ENCODE data around the gene CD48.

DNA sequence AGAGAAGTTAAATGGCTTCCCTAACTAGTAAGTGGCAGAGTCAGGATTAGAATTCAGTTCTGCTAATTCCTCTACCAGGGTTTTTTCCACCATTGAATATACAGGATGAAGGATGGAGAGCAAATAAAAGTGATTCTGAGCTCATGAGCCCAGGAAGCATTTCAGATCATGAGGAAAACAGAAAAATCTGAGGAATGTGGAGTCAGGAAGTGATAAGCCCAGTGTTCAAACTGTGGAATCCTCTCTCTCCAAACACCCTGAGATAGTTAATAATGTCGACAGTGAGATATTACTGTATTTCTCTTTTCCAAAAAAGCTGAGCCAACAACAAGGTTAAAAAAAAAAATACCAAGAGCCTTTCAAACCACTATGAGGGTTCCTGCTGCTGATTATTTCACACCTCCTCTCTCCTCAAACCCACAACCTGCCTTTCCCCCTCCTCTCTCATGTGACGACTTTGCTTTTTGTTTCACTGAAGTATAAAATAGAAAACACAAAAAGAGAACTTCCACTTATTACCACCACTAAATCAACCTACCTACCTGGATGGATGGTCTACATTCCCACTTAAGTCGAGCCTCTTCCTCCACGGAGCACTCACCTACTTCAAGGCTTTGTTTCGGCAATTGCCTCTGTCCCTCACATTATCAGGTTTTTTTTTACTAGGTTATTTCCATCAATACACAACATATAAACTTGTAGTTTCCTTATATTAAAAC is 73.6 kb downstream of the CD48 start:
- TF ChIP-seq, protein P1, sequence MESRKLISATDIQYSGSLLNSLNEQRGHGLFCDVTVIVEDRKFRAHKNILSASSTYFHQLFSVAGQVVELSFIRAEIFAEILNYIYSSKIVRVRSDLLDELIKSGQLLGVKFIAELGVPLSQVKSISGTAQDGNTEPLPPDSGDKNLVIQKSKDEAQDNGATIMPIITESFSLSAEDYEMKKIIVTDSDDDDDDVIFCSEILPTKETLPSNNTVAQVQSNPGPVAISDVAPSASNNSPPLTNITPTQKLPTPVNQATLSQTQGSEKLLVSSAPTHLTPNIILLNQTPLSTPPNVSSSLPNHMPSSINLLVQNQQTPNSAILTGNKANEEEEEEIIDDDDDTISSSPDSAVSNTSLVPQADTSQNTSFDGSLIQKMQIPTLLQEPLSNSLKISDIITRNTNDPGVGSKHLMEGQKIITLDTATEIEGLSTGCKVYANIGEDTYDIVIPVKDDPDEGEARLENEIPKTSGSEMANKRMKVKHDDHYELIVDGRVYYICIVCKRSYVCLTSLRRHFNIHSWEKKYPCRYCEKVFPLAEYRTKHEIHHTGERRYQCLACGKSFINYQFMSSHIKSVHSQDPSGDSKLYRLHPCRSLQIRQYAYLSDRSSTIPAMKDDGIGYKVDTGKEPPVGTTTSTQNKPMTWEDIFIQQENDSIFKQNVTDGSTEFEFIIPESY (IDR thresholded peaks at IDR 0.05): no peak
- TF ChIP-seq, protein P2, sequence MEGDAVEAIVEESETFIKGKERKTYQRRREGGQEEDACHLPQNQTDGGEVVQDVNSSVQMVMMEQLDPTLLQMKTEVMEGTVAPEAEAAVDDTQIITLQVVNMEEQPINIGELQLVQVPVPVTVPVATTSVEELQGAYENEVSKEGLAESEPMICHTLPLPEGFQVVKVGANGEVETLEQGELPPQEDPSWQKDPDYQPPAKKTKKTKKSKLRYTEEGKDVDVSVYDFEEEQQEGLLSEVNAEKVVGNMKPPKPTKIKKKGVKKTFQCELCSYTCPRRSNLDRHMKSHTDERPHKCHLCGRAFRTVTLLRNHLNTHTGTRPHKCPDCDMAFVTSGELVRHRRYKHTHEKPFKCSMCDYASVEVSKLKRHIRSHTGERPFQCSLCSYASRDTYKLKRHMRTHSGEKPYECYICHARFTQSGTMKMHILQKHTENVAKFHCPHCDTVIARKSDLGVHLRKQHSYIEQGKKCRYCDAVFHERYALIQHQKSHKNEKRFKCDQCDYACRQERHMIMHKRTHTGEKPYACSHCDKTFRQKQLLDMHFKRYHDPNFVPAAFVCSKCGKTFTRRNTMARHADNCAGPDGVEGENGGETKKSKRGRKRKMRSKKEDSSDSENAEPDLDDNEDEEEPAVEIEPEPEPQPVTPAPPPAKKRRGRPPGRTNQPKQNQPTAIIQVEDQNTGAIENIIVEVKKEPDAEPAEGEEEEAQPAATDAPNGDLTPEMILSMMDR (IDR thresholded peaks at IDR 0.05; ENCODE audit: low read depth, low read length, missing input control): no peak
- TF ChIP-seq, protein P3, sequence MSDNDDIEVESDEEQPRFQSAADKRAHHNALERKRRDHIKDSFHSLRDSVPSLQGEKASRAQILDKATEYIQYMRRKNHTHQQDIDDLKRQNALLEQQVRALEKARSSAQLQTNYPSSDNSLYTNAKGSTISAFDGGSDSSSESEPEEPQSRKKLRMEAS (IDR thresholded peaks at IDR 0.05): no peak
- TF ChIP-seq EGR1 (IDR thresholded peaks at IDR 0.05; ENCODE audit: low read depth in 2 of 2) (no peak), JUND (IDR thresholded peaks at IDR 0.05) (no peak), GABPA (IDR thresholded peaks at IDR 0.05 in 1 of 2, conservative IDR thresholded peaks at IDR 0.05 in 1 of 2) (no peak), RXRA (IDR thresholded peaks at IDR 0.05) (no peak), SP1 (IDR thresholded peaks at IDR 0.05) (no peak), NR2F2 (IDR thresholded peaks at IDR 0.05) (no peak), RAD21 (IDR thresholded peaks at IDR 0.05) (no peak), HNF4A (conservative IDR thresholded peaks at IDR 0.05) (no peak), TAF1 (conservative IDR thresholded peaks at IDR 0.05) (no peak)
- TF ChIP-seq, protein P4, sequence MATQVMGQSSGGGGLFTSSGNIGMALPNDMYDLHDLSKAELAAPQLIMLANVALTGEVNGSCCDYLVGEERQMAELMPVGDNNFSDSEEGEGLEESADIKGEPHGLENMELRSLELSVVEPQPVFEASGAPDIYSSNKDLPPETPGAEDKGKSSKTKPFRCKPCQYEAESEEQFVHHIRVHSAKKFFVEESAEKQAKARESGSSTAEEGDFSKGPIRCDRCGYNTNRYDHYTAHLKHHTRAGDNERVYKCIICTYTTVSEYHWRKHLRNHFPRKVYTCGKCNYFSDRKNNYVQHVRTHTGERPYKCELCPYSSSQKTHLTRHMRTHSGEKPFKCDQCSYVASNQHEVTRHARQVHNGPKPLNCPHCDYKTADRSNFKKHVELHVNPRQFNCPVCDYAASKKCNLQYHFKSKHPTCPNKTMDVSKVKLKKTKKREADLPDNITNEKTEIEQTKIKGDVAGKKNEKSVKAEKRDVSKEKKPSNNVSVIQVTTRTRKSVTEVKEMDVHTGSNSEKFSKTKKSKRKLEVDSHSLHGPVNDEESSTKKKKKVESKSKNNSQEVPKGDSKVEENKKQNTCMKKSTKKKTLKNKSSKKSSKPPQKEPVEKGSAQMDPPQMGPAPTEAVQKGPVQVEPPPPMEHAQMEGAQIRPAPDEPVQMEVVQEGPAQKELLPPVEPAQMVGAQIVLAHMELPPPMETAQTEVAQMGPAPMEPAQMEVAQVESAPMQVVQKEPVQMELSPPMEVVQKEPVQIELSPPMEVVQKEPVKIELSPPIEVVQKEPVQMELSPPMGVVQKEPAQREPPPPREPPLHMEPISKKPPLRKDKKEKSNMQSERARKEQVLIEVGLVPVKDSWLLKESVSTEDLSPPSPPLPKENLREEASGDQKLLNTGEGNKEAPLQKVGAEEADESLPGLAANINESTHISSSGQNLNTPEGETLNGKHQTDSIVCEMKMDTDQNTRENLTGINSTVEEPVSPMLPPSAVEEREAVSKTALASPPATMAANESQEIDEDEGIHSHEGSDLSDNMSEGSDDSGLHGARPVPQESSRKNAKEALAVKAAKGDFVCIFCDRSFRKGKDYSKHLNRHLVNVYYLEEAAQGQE (IDR thresholded peaks at IDR 0.05): no peak
- TF ChIP-seq, protein P5, sequence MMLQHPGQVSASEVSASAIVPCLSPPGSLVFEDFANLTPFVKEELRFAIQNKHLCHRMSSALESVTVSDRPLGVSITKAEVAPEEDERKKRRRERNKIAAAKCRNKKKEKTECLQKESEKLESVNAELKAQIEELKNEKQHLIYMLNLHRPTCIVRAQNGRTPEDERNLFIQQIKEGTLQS (IDR thresholded peaks at IDR 0.05): no peak

All from liver (tissue), 3 donors.